Gastroesophageal sphincter (tissue), 3 donors: Measurements from ENCODE around the gene OPN1LW.
"Not testable (repeated sequence)": the region's sequence is repeated elsewhere in the genome, so short reads cannot be mapped to it uniquely, and the experiment has no call there.

Experiments used
- EP300 ChIP-seq: sonication (generic); formaldehyde crosslinking; IDR thresholded peaks from one replicate; pipeline ENCODE4 v1.6.1; 2017; ENCODE audit warnings: antibody characterized with exemption, mild to moderate bottlenecking
- POLR2A ChIP-seq, 2 donors: fragments of 450-650 bp; IDR thresholded peaks; one replicate each; pipeline ENCODE4 v1.6.1; 2017; ENCODE audit warnings: antibody characterized with exemption in 2 of 2, mild to moderate bottlenecking in 2 of 2, moderate library complexity in 1 of 2
- POLR2AphosphoS5 ChIP-seq: sonication (generic); formaldehyde crosslinking; IDR thresholded peaks from one replicate; pipeline ENCODE4 v1.6.1; 2017; ENCODE audit warnings: antibody characterized with exemption
- TF ChIP-seq, protein P1 (sequence below), 4 experiments: fragments of 200-600 bp in 2 of 4; fragments of 450-650 bp in 2 of 4; sonication (generic) in 1 of 4; IDR thresholded peaks; one replicate each; pipeline ENCODE4 v1.5.1; 2017 to 2019; ENCODE audit warnings: antibody characterized with exemption in 4 of 4, mild to moderate bottlenecking in 2 of 4, moderate library complexity in 2 of 4

DNA sequence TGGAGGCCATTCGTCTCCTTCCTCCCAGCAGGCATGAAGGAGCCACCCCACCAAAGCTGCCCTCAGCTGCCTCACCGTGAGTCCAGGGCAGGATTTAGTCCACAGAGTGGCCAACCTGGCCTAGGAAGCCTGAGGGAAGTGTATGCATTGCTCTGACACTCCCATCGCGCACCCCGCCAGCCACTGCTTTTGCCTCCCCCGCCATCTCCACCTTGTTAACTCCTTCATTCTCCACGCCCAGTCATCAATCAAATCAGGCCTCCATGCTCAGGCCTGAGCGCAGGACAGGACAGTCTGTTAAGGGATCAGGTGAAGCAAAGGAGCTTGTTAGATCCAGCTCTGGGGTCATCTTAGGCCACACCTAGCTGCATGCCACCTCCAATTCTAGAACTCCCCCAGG is 48.8 kb downstream of the OPN1LW start:
- TF ChIP-seq, protein P1, sequence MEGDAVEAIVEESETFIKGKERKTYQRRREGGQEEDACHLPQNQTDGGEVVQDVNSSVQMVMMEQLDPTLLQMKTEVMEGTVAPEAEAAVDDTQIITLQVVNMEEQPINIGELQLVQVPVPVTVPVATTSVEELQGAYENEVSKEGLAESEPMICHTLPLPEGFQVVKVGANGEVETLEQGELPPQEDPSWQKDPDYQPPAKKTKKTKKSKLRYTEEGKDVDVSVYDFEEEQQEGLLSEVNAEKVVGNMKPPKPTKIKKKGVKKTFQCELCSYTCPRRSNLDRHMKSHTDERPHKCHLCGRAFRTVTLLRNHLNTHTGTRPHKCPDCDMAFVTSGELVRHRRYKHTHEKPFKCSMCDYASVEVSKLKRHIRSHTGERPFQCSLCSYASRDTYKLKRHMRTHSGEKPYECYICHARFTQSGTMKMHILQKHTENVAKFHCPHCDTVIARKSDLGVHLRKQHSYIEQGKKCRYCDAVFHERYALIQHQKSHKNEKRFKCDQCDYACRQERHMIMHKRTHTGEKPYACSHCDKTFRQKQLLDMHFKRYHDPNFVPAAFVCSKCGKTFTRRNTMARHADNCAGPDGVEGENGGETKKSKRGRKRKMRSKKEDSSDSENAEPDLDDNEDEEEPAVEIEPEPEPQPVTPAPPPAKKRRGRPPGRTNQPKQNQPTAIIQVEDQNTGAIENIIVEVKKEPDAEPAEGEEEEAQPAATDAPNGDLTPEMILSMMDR (IDR thresholded peaks at IDR 0.05), result not testable (repeated sequence)
- TF ChIP-seq POLR2AphosphoS5; POLR2A (IDR thresholded peaks at IDR 0.05); EP300: not testable (repeated sequence)
